GM19035 (cell line): ENCODE data around the gene CDC42EP5.
"Not testable (repeated sequence)": the region's sequence is repeated elsewhere in the genome, so short reads cannot be mapped to it uniquely, and the experiment has no call there.

Source experiments
- ATAC-seq: cut with Tn5 transposase; IDR thresholded peaks from one replicate; pipeline ENCODE4 v1.9.1; 2021; ENCODE audit not compliant: unreplicated experiment

The CDC42EP5 gene

DNA sequence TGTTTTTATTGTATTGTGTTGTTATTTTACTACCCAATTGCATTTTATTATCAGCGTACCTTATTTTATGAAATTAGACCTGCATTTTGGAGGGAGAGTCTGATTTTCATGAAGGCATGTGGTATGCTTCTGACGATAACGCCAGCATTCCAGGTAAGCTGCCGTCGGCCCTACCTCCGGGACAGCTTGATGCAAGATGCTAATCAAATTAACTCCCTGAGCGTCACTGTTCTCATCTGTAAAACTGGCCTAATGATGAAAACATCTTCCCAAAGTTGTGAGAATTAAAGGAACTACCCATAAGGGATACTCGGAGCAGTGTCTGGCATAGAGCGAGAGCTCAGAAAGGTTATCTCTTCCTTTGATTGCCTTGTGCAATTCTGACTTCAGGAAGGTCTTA is 16.7 kb upstream of the CDC42EP5 start:
- ATAC-seq: no peak

DNA sequence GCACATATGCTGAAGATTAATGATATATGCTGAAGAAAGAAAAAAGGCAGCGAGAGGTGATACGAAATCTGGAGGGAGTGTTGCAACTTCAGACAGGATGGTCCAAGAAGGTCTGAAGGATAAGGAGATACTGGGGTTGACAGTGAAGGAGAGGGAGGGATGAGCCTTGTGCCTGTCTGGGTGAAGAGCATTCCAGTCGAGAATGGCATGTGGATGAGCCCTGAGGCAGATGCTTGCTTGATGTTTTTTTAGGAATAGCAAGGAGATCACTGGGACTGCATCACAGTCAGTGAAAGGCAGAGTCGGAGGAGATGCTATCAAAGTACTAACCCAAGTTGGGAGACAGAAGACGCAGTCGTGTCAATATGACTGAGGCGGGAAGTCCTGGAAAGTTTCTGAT is 16.2 kb upstream of the CDC42EP5 start:
- no peak for ATAC-seq

DNA sequence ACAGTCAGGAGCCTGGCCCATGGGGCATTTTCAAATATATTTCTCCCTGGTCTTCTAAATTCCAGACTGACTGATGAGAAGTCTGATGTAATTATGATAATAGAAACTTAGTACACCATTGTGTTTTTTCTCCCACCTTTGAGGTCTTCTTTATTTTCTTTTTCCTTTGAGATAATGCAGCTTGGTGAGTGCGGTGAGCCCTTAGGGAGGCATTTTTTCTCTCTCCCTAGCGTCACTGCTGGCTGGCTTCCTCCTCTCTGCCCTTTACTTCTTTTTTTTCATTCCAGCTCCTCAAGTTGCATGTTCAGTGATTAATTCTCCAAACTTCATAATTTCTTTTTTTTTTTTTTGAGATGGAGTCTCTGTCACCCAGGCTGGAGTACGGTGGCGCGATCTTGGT is 12.8 kb upstream of the CDC42EP5 start:
- ATAC-seq: no peak

DNA sequence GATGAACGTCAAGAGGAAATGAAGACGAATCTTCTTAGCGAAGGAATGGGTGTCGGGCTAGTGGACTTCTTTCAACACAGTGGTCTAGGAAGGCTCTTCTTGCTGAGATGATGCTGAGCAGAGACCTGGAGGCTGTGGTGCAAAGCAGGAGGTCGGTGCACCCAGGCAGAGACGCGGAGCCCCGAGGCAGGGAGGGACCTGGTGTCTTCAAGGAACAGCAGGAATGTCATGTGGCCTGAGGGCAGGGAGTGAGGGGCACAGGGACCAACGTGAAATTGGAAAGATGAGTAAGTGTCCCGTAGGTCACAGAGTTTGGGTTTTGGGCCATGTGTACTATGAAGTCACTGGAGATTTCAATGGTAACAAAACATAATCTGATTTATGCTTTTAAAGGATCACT is 11.4 kb upstream of the CDC42EP5 start:
- ATAC-seq: no peak

DNA sequence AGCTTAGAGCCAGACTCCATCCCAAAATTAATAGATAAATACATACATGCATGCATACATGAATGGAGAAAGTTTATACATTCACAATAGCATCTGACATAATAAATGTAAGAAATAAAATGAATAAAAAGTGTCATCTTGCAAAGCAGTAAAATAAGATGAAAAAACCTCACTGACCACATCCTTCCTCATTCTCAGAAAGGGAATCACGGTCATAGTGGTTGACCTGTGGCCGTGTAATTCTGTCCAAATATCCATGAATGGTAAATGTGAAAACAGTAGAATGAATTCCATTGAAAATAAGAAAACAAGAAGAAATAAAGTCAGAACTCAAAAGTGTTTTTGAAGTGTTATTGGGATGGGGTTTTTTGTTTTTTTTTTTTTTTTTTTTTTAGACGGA is 9.8 kb upstream of the CDC42EP5 start:
- ATAC-seq: no peak

DNA sequence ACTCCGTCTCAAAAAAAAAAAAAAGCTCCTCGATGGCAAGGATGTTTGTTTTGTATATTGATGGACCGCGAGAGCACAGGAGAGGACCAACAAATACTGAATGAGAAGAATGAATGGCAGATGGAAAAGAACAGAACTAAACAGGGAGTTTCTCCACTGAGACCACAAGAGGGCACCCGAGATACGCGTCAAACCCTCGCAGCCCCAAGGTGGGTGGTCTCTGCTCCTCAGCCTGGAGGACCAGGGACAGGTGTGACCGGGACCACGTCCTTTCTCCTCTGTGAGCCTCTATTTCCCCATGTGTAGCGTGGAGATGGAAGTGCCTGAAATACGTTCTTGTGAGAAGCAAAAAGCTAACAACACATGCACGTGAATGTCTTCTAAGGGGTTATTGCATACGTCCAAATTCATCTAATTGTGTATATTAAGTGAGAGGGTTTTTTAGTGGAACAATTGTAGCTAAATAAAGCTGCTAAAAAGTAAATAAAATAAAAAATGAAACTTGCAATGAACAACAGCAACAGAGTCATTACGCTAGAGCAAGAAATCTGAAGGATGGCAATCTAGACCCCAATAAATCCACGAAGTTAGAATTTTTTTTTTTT is 8.3 kb upstream of the CDC42EP5 start:
- no peak for ATAC-seq

DNA sequence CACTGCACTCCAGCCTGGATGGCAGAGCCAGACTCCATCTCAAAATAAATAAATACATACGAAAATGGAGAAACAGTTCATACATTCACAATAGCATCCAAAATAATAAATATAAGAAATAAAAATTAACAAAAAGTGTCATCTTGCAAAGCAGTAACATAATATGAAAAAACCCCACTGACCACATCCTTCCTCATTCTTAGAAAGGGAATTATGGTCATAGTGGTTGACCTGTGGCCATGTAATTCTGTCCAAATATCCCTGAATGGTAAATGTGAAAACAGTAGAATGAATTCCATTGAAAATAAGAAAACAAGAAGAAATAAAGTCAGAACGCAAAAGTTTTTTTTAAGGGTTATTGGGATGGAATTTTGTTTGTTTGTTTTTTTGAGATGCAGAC is 7.0 kb upstream of the CDC42EP5 start:
- no peak for ATAC-seq

DNA sequence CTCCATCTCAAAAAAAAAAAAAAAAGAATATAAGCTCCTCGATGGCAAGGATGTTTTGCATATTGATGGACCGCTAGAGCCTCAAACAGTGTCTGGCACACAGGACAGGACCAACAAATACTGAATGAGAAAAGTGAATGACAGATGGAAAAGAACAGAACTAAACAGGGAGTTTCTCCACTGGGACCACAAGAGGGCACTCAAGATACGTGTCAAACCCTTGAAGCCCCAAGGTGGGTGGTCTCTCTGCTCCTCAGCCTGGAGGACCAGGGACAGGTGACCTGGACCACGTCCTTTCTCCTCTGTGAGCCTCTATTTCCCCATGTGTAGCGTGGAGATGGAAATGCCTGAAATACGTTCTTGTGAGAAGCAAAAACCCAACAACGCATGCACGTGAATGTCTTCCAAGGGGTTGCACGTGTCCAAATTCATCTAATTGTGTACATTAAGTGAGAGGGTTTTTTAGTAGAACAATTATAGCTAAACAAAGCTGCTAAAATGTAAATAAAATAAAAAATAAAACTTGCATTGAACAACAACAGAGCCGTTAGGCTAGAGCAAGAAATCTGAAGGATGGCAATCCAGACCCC is 5.7 kb upstream of the CDC42EP5 start:
- no peak for ATAC-seq

DNA sequence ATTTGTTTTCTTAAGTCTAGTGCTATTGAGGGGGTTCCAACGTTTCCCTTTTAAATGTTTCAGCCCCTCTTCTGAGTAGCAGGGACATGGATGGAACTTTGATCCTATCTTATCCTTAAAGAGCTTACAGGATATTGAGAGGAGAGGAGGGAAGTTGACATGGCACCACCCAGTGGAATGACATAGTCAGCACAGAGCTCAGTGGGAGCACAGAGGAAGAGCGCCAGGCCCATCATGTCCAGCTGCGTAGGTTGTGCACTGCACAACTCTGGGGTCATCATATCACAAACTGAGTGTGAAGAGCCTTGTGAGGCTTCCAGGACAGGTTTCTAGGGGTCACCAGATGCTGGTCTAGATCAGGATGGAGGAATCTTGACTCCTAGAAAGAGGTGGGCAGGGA is 4.6 kb upstream of the CDC42EP5 start:
- ATAC-seq: no peak

DNA sequence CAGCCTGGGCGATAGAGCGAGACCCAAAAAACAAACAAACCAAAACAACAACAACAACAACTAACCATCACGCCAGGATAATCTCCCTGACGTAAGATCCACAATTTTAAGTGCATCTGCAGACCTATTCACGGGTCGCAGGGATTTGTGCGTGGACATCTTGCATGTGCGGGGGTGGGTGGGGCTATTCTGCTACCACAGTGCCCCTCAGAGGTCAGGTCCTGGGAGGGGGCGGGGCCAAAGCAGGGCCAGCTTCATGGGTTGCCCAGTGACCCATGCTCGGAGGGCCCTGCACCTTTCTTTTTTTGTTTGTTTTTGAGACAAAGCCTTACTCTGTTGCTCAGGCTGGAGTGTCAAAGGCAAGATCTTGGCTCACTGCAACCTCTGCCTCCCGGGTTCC is 2.6 kb upstream of the CDC42EP5 start:
- no peak for ATAC-seq

DNA sequence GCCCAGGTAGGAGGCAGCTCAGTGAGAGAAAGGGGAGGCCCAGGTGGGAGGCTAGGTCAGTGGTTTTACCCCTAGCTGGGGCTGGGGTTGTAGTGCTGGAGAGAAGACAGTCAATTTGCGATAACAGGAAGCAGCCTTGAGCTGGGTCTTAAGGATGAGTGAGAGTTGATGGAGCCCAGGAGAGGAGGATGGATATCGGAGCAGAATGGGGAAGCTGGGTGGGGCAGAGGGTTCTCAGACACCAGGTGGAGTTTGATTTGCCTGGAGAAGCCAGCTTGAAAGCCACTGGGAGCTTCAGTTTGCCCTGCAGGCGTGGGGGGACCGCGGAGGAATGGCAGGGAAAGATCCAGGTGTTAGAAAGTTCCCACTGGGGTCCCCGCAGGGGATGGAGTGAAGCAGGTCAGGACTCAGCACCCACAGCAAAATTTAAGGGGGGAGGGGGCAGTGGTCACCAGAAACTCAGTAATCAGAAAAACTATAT is 836 bp upstream of the CDC42EP5 start:
- no peak for ATAC-seq

DNA sequence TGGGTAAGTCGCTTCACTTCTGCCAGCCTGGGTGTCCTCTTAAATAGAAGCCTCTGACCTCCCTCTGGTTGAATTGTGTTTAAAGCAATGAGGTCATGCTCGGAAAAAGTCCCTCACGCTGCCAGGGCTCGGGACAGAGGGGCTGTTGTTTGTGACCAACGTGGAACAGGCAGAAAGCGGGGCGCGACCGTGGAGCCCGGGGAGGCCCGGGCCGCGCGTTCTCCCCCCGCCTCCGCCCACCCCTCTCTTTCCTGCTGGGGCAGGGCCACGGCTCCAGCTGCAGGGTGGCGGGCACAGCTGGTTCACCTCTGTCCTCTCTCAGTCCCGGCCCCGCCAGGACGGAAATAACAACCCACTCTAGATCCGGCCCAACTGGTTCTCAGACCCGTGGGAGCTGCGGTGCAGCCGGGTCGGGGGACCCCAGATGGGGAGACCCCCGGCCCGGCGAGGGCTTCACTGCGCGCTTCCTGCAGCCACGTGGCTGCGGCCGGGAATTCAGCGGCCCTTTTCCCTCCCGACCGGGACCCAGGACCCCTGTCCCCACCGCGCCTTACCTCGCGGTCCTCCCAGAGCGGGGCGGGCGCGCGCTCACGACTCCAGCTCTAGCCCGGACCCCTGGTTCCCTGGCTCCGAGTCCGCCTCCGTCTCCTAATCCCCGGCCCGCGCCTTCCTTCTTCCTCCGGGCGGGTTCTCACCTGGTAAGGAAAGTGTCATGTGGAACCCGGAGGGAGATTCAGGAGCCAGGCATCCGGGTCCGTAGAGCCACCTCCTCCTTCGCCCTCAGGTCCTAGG is 1.9 kb downstream of the CDC42EP5 start:
- ATAC-seq: no peak

DNA sequence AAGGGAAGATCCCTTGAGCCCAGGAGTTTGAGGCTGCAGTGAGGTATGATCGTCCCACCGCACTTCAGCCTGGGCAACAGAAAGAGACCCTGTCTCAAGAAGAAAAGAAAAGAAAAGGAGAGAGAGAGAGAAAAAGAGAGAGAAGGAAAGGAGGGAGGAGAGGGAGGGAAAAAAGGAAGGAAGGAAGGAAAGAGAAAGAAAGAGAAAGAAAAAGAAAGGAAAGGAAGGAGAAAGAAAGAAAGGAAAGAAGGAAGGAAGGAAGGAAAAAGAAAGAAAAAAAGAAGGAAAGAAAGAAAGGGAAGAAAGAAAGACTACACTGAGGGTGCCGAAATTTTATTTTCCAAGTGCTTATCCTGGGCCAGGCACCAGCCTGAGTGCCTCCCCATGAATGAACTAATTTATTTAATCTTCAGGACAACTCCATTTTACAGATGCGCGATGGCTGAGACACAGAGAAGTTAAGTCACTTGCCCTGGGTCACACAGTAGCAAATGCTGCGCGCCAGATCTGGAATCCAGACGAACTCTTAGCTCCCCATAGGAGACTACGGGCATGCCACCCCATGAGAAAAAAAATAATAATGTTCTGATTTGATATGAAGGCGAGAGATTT is 2.7 kb downstream of the CDC42EP5 start:
- ATAC-seq: no peak

DNA sequence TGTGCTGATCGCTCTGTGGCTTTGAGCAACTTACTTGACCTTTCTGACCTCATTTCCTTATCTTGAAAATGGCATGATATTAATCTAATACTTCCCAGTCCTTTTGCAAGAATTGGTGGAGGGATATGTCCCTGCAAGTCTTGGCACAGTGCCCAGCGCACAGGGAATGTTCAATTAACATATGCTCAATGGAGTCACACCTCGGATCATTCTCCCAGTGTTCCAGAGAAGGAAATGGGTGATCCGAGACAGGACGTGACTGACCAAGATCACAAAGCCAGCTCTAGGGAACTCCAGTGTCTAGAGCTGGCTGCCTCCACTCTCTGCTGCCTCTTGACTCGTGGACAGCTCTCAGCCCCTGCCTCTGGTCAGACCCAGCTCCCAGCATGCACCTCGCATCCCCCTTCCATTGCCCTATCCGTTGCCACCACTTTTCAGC is 3.6 kb downstream of the CDC42EP5 start:
- ATAC-seq: no peak

DNA sequence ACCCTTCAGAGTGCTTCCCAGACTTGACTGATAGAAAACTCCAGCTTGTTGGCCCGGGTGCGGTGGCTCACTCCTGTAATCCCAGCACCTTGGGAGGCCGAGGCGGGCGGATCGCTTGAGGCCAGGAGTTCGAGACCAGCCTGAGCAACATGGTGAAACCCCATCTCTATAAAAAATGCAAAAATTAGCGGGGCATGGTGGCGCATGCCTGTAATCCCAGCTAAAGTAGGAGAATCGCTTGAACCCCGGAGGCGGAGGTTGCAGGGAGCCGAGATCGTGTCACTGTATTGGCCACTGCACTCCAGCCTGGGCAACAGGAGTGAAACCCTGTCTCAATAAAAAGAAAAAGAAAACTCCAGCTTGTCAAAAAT is 7.0 kb downstream of the CDC42EP5 start:
- not testable (repeated sequence) for ATAC-seq

DNA sequence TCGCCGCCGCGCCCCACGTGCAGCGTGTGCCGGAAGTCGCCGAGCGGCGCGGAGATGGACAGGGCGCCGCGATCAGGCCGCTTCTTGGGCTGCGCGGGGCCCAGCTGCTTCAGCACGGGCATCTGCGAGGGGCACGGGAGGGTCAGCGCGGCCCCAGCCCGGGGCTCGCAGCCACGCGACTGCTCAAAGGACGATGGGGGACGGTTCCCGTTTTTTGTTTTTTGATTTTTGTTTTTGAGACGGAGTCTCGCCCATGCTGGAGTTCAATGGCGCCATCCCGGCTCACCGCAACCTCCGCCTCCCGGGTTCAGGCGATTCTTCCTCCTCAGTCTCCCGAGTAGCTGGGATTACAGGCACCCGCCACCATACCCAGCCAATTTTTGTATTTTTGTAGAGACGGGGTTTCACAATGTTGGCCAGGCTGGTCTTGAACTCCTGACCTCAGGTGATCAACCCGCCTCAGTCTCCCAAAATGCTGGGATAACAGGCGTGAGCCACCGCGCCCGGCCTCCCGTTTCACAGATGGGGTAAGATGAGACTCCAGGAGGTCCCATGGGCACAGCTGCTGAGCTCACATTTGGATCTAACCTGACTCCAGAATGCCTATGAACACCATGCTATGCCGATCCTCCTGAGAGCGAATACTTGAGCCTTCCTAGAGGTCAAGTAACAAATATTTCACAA is 7.5 kb downstream of the CDC42EP5 start:
- no peak for ATAC-seq

DNA sequence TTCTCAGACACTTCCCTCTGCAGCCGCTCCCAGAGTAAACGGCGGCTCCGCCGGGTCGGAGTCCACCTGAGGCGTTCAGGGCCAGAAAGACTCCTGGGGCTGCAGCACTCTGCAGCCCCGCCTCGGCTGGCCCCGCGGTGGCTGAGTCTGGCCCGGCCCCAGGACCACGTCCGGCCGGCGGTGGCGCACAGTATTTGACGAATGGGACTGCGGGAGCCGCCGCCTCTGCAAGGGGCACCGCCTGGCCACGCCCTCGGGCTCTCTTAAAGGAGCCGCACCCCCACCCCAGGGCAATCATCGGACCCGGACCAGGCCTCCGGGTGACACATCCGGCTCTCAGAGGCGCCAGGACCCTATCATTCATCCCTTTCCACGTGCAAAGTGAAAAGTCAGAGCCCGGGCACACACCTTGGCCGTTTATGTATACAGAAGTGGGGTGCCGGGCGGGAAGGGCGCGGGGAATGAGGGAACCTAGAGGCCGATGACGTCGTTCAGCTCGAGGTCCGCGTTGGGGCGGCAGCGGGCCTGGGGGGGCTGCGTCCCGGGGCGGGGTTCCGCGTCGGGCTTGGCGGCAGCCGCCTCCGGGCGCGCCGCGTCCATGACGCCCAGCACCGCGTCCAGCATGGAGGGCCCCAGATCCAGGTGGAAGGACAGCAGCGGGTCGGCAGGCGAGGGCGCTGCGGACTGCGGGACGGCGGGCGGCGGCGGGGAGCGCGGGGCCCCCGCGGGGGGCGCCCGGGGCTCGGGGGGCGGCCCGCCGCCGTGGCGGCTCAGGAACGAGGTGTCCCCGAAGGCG is 8.3 kb downstream of the CDC42EP5 start:
- ATAC-seq: peak; percentile 31

DNA sequence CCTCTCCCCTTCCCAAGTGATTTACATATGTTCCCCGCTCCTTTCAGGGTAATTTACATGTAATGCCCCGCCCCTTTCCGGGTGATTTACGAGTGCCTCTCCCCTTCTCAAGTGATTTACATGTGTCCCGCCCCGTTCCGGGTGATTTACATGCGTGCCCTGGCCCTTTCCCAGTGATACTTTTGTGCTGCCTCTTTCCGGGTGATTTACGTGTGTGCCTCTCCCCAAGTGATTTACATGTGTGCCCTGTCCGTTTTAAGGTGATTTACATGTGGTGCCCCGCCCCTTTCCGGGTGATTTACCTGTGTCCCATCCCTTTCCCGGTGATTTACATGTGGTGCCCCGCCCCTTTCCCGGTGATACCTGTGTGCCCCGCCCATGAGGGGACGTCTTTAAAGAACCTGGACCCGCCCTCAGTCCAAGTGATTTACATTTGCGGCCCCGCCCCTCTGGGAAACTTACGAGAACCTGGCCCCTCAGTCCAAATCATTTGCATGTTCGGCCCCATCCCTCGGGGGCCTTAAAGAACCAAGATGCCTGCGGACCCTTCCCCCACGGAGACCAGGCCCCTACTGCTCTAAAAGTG is 9.0 kb downstream of the CDC42EP5 start:
- ATAC-seq: peak; percentile 49

DNA sequence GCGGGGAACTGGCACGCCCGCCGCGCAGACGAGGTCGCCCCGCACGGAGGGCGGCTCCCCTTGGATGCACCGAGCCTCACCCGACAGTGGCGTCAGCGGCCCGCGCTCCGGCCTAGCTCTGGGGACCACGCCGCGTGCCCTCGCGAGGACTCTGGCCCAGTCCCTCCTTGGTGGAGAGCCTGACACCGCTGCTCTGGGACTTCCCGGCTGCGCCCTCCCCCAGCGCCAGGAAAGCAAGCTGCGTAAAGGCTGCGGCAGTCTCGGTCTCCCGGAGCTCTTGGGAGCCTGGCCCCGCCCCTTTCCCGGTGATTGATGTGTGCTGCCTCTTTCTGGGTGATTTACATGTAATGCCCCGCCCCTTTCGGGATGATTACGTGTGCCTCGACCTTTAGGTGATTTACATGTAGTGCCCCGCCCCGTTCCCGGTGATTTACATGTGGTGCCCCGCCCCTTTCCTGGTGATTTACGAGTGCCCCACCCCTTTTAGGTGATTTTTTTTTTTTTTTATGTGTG is 9.5 kb downstream of the CDC42EP5 start, which contains the start of gene LENG9:
TSS of gene LENG9 (minus strand) at position 248 of the 513 bp plus-strand sequence. CDS start 252 bp downstream, outside the sequence.
- peak; percentile 65 for ATAC-seq
